CMK (cell line): Measurements from ENCODE around the gene PUM2.
A peak's percentile ranks its signal among the peaks of the same experiment; 100 is the strongest.

ENCODE experiments used
- DNase-seq: peaks from one replicate; pipeline ENCODE4 v3.0.0-alpha.2; 2010; ENCODE audit warnings: low read depth

PUM2 gene

DNA sequence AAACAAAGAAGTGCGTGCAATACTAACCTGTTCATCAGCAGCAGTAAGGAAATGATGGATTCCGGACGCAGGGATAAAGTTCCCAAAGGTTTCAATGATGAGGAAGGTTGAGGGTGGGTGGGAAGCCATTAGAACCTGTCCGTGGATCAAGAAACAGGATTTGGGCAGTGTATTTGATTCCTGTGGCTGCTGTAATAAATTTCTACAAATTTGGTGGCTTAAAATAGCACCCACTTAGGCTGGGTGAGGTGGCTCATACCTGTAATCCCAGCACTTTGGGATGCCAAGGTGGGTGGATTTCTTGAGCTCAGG is 120.6 kb downstream of the PUM2 start:
- DNase-seq: no peak

DNA sequence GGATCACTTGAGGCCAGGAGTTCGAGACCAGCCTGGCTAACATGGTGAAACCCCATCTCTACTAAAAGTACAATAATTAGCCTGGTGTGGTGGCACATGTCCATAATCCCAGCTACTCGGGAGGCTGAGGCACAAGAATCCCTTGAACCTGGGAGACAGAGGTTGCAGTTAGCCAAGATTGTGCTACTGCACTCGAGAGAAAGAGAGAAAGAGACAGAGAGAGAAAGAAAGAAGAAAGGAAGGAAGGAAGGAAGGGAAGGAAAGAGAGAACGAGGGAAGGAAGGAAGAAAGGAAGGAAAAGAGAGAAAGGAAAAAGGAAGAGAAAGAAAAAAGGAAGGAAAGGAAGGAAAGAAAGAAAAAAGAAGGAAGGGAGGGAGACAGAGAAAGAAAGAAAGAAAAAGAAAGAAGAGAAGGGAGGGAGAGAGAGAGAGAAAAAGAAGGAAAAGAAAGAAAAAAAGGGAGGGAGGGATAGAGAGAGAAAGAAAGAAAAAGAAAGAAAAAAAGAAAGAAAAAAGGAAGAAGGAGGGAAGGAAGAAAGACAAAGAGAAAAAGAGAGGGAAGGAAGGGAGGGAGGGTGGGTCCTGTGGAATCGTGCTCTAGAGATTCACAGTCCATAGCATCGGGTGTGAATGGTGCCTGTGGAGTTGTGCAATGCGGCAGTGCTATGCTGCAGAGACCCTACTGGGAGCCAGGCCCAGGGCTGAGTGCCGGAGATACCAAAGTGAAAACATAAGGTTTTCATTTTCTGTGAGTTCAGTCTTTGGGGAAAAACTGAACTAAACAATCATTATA is 121.1 kb downstream of the PUM2 start:
- no peak for DNase-seq

DNA sequence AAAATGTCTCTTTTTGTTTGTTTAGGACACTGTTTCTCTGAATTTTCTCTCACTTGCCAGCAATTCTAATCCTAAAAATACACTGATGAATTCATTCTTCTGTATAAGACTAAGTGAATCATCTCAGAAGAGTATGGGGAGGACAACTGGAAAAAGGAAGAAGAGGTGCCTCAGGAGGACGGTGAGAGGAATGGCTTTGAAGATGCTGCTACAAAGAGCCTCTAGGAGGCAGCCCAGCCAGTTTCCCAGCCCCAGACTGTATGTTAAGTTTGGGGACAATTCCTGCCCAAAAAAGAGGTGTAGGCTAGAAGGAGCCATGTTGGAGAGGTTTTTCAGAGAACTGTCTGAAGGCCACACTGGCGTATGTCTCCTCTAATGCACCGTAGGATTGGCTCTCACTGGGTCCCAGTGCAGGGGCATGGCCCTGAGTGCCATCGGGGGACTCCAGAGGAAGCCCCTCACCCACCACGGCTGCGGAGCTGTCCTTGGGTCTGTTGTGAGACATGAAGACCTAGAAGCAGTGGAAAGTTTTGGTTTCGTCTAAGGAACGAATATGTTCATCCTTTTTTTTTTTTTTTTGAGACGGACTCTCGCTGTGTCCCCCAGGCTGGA is 122.6 kb downstream of the PUM2 start:
- no peak for DNase-seq

DNA sequence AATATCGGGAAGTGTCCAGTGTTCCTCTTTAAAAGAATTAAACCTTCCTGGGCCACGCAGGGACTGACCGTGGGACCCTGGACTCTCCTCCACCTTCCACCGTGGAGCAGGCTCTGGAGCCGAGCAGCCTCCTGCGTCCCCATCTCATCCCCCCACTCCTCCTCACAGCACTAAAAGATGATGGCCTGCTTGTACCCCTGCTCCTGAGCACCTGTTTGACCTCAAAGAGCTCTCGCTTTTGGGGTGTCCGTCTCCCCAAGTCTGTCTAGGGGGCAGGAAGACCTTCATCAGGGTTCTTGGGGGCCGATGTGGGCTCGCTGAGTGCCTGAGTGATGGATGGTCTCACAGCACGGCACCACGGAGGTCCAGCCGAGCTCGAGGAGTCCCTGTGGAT is 124.5 kb downstream of the PUM2 start:
- DNase-seq: no peak

DNA sequence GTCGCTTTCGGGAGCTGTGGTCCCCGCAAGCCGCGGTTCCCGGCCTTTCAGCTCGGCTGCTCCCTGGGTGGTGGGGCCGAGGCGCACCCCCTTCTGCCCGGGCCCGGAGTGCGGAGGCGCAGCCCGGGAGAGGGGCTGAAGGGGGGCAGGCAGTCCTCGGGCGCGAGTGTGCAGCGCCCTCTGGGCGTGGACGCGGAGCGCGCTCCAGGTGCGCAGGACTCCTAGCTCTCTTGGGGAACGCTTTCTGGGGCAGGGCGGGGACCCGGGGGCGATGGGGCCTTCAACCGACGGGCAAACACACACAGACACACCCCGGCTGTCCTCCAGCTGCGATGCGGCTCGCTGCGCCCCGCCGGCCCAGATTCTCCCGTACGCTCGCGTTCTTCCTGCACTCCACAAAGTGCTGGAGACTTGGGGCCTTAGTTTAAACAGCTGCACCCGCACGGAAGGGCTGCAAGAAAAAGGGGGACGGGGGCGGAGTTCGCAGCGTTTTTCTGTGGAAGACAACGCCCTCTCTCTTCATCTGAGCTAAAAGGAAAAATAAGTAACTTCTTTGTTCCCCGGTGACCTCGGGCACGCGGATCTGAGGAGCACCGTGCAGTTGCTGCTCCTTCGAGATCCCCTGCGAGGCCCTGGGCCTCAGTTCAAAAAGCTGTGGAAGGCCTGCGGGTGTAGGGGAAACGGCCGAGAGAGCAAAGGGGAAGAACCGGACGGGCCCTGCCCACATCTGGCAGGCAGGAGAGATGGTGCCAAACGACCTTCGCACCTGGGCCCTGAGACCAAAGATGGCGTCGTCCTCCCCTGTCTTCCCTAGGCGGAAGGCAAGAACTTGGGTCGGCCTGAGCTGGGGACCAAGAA is 125.1 kb downstream of the PUM2 start:
- no peak for DNase-seq

DNA sequence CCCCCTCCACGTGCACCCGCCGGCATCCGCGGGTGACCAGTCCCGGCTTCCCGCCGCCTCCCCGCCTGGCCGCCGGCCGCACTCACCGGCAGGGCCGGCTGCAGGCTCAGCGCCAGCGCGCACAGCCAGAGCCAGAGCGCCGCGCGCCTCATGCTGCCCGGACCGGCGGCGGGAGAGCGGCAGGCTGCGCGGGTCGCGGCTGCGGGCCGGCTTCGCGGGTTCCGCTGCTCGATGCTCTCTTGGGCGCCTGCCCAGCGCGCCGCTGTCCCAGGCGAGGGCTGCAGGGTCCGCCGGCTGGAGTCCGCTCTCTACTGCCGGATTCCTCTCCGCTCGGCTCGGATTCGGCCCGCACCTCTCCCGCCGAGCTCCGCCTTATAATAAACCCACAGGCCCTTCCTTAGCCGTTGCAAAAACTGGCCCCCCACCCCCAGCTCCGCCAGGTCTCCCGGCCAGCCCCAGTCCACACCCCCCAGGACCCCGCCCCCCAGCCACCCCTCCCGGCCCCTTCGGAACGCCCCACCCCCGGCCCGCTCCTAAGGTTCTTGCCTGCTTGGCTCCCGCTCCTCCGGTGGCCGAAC is 125.8 kb downstream of the PUM2 start, which contains the start of gene SDC1:
TSS of gene SDC1 (minus strand) at position 415 of the 578 bp plus-strand sequence. CDS start at position 152, 263 bp downstream.
- DNase-seq: no peak

DNA sequence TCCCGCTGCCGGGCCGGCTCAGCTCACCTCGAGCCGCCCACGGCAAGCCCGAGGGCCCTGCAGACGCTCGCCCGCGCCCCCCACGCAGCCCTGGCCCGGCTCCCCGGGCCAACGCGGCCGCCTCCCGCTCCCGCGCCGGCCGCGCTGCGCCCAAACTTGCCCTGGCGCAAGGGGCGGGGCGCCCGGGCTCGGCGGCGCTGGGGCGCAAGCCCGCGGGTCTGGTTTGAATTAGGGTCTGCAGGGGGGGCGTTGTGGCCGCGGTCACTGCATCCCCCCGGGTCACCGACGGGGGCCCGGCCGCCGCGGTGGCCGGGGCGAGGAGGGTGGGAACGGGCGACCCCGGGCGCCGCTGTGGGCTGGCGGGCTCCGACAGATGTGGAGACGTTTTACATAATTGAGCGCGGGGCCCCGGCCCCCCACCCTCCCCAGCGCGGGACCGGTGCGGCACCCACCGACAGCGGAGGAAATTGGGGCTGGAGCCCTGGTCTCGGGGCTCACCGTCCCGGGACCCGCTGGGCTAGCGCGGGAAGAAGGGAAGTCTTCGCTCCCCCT is 126.4 kb downstream of the PUM2 start:
- DNase-seq: no peak

DNA sequence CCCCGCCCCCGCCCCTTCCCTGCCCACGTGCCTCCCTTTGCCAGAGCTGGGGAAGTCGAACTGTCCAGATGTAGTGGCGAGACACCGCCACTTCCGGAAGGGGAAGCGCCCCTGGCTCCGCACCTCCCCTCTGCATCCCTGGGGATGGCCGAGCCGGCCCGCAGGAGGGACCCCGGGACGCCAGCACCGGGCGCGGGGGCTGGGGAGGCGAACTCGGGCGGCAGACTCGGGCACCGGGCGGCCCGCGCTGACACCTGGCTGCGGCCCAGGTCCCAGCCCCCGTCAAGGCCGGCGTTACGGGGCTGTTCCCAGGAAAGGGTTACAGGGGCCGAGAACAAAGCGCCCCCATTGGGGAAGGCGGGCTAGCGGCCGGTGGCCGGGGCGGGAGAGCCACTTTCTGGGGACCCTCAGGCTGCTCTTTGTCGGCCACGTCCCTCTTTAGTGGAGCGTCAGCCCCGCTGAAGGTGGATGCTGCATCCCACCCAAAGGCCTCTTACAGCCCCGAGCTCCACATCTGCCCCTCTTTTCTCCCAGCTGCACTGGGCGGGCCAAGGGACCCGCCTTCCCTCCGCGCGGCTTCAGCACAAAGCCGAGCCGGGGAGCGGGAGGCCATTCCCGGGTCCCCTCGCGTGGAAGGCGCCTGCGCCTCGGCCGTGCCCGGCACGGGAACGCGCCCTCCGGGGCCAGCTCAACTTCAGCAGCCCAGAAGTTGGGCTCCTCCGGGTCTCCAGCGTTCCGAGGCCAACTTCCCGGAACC is 127.1 kb downstream of the PUM2 start:
- peak; percentile 33 for DNase-seq

DNA sequence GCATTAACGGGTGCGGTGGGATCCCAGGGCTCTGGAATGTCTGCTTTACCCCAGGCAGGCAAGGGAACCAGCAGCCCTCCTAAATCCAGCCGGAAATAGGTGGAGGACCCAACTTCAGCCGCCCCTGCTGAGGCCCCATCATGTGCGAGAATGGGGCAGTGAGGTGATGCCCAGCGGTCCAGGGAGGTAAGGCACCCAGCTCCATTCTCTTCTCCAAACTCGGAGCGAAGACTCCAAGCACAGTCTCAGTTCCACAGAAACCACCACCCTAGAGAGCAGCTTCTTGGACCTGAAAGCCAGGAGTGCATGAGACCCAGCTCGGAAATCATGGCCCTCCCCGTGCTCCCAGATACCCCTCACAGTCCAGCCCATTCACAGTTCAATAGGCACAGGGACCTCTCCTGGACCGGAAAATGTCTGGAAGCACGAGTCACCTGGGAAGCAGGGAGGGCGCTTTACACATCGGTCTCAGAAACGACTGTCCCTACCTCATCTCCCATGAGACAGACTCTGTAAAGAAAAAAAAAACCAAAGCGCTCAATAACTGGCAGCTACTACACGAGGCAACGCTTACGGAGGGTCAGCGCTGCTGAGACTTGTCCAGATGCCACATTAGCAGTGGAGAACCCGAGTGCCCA is 127.8 kb downstream of the PUM2 start:
- DNase-seq: no peak

DNA sequence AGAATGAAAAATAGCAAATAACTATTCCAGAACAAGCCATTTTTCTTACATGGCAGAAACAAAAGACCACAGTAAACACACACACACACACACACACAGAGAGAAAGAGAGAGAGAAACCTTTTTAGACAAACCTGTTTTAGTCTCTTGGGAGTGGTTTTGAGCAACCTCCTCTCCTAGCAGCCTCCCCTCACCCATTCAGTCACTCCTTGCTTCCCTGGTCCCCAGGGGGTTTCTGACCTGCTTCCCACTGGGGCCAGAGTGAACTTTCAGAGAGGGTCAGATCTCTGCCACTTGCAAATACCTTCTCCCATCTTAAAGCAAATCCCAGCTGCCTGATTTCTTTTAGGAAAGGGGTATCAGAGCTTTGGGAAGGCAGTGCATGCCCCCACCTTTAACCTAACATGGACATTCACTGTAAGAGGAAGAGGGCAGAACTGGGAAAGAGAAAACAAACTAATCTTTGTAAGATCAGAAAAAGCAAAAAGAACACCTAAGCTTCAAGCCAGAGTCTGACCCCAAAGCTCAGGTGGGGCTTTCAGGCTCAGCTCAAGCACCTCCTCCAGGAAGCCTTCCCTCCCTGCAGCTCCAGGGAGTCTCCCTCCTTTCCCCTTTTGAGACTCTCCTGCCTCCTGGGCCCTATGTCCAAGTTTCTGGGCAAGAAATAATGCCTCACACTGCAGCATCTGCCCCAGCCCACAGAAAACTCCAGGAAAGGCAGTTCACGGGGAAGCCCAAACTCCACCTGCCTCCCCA is 128.5 kb downstream of the PUM2 start:
- no peak for DNase-seq

DNA sequence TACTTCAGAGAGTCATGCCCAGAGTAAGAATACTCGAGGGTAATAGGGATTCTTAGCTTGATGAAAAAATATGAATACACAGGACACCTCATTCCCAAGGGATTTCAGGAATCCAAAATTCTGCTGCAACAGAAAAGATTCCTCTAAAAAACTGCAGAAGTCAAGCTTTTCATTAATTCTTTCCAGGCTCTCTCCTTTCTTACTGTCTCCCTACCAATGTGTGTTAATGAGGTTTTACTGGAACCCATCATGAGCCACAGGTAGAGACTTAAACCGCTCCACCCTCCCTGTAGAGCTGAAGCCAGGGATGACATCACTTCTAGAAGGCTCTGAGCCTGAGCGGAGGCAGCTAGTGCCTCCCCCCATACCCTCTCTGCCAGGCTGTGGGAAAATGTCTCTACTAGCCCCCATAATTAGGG is 129.1 kb downstream of the PUM2 start:
- DNase-seq: no peak

DNA sequence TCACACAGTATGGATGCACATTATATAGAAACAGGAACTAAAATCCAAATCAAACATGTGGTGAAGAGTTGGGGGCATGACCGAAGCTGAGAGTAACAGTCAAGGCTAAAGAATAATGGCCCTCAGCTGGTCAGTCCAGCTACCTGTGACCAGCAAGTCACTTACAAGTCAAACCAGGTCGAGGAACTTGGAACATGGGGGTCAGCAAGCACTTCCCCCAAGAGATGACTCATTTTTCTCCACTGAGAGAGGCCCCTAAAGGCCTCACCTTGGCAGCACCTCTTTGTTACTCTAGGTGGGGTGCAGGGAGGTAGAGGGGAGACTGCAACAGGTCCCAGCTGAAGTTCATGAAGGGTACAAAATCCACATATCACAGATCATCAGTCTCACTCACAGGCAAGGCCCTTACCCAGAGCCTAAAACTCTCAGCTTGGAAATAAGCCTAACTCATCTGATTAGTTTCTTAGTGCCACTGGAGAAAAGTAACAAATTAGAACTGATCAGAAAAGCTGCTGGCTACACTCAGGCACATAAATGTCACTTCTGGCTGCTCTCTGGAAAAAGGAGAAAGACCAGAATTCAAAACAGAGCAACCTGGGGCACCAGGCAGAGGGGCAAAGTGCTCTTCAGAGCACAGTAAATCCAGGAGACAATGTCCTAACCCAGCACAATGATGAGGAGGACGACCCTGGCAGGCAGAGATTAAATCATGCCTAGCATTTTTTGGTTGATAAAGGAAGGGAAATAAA is 129.7 kb downstream of the PUM2 start:
- DNase-seq: no peak

DNA sequence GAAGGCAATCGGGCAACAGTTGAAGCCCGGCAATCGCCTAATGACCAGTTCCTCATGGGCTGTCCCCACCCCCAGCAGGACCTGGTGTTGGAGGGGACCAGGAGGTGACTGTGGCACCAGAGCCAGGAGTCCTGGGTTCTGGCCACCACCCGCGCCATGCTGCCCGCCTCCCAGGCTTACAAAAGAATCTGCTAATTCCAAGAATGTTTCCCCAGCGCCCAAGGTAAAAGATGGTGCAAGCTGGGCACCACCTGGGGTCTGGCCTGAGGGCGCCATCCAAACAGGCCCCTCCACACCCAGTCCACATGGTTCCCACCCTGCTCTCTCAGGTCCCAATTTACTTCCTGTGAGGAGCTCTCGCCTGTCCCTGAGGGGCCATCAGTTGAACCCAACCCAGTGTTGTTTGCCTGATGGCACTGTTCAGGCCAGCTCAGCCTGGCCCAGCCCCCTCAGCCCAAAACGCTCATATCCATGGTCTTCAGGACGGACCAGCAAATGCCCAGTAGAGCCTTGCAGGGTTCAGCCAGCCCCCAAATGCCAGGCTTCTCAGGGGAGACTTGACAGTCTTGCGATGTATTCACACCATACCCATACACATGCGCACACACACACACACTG is 130.8 kb downstream of the PUM2 start:
- no peak for DNase-seq

DNA sequence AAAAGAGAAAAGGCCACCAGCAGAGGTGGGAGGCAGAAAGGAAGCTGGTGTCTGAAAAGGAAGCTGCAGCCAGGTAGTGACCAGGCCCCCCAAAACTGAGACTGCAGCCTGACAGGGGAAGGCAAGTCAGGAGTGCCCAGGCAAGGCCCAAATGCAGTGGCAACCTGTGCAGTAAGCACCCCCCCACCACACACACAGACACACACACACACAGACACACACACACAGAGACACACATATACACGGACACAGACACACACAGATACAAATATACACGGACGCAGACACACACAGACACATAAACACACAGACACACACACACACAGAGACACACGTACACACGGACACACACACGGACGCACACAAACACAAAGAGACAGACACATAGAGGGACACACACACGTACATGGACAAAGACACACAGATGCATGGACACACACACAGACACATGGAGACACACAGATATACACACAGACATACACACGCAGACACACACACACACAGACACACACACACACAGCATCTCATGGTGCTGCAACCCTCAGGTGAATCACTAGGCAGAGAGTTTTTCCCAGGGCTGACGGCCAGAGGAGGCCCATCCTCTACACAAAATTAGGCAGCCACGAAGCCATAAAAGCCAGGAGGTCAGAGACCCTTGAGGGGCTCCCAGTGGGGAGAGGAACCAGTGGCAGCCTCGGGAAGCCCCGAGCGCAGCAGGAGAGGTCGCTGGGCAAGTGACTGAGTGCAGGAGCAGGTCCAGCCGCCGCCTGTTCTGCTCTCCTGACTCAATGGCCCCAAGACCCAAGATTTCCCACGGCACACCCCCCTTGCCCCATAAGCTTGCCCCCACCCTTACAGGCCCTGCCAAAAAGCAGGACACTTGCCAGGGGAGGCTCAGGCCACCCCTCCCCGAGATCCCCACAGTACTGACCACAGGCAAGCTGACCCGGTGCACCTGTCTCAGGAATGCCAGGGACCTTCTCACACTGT is 132.0 kb downstream of the PUM2 start:
- no peak for DNase-seq

DNA sequence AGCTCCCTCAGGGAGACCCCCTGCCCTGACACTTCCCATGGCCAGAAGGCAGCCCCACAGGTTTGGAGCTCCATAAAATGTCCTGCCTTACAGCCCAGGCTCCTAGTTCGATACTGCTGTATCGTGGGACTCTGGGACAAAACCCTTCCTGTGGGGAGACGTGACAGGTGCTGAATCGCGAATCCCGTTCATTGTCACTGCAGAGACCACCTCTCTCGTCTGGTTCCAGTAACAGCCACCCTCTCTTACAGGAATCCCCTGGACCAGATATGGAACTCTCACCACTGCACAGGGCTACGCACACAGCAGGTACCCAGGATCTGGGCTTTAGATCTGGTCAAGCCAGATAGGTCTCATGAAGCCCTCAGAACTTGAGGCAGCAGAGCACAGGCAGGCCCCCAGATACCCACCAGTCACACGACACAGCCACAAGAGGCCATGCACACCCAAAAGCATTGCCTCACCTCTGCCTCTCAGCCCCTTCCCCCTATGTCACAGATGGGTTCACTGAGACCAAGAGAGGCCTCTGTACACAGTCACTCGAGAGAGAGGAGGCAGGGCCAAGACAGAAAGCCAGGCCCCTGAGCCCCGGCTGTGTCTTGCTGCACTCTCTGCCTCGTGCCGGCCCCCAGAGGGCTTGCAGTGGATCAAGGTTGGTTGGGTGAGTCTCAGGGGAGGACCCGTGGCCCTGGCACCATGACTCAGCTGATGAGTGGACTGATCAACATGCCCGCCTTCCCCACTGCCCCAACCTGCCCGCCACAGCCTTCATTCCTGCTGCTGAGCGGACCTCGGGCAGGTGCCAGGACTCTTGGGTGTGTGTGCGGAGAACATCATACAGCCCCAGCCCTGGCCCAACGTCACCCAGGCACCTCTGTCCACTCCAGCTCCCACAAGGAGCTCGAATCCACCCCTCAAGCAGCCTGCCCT is 133.3 kb downstream of the PUM2 start:
- DNase-seq: no peak

DNA sequence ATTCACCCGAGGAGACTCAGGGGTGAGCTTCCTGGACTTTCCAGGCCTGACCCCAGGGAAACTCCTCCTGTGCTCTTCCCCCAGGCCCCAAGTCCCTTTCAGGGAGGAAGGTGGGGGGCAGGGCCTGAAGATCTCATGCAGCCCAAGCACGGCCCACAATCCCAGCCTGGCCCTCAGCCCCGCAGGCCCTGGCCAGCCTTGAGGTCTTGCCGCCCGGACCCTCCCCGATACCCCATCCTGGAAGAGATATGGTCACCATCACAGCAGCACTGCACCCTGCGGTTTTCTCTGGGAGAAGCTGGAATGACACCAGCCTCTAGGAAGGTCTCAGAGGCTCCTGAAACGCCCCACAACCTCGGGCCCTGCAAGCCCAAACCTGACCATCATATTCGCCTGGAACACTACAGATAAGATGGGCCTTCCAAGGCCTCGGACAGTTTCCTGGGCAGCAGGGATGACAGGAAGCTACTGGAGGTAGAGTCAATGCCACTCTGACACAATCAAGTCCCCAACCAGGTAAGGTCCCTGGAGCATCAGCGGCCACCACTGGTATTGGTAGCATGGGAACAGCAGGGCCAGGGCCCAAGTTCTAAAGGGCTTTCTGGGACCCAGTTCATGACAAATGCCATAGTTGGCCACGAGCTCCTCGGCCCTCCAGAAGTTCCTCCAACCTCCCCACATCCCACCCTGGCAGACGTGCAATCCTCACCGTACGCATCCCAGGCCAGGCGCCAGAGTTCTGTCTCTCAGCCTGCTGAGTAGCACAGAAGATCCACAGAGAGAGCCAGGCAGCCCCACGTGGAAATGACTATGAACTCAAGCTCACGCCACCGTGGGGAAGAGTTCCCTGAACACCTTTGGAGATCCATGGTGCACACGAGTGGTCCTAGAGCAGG is 134.3 kb downstream of the PUM2 start:
- no peak for DNase-seq
